Lung microvascular endothelial cell (primary cell): Measurements from ENCODE around the gene ATP8B3. TPM values are rescaled to one million over a fixed set of nuclear protein-coding genes. Genes with fewer than 3 reads are reported as not detected.
"Not testable (repeated sequence)": the region's sequence is repeated elsewhere in the genome, so short reads cannot be mapped to it uniquely, and the experiment has no call there.

Source experiments
- DNase-seq, 2 donors: peaks; one replicate each; pipeline versions ENCODE4 v3.0.0 to v3.0.0-alpha.2; 2010; ENCODE audit warnings: low read depth in 2 of 2
- total RNA-seq: library from RNA; depleted of rRNA; stranded (reverse); fragments of >200 nt; gene quantifications from 2 replicates; pipeline ENCODE4 v1.2.1, GENCODE V29; 2014

The ATP8B3 gene
- total RNA-seq, 1 donor from 2014 or later = 0.20 TPM

DNA sequence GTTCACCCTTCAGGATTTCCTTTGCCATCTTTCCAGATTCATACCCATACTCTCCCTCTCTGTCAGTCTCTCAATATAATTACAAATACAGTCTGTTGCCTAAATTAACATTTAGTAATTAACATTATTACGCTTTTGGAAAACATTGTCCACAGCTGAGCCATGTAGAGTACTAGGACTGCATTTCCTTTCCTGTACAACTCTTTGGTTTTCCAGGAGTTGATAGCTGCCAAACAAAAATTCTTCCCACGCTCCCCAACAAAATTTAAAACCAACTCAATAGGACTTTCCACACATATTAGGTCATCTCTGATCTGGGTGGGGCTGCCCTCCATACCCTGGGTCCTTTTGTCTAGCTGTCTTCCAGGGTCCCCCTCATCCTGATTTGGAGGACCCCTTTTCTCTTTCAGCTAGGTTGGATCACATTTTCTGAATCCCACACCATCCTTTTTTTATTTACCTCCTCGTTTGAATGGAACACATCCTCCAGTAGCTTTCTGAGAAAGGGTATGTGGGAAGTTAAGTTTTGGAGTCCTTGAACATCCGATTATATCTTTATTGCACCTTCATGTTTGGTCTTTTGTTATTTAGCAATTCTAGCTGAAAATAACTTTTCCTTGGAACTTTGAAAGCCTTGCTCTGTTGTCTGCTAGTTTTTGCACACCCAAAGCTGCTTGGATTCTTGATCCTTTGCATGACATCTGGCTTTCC is 41.1 kb downstream of the ATP8B3 start:
- DNase-seq = no peak

DNA sequence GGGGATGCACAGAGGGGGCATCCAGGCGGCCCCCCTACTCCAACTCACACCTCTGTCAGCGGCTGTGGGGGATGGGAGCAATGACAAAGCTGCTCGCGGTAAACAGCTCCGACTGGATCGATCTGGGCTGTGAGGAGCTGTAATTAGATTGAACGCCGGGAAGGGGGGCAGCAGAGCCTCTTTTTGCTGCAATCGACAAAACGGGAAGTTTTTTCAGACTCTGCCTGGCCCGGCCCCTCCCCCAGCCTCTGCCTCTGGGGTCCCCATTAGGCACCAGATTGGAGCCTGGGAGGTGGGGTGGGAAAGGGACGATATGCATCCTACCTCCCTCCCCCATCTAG is 42.5 kb downstream of the ATP8B3 start:
- no peak for DNase-seq

DNA sequence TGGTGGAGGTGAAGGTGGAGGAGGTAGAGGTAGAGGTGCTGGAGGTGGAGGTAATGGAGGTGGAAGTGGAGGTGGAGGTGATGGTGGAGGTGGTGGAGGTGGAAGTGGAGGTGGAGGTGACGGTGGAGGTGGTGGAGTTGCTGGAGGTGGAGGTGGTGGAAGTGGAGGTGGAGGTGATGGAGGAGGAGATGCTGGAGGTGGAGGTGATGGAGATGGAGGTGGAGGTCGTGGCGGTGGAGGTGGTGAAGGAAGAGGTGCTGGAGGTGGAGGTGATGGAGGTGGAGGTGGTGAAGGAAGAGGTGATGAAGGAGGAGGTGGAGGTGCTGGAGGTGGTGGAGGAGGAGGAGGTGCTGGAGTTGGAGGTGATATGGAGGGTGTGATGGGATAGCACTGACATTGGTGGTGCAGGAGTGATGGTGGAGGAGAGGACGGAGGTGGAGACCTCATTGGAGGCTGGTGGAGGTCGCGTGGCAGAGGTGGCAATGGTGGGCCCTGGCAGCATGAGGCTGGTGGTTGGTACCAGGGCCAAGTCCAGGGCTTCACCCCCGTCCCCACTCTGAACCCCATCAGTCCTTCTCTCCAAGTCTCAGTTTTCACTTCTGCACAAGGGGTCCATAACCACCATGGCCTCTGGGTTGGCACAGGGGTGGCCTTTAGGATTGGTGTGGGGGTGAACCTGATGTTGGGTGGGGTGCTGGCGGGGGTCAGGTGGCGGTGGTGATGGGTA is 43.0 kb downstream of the ATP8B3 start:
- no peak for DNase-seq

DNA sequence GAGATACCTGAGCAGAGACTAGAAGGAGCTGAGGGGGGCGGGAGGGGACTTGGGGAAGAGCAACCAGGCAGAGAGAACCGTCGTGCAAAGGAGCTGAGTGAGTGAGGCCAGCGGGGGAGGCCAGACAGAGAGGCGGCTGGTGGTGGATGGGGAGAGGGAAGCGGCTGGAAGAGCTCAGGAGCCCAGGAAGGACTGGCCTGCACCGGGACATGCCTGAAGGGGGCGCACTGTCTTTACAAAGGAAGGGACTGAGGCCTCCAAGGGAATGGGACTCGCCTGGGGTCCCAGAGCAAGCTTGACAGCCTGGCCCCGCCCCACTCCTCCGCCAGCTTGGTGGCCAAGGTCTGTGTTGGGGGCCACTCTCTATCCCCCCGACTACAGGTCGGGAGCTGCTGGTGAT is 43.8 kb downstream of the ATP8B3 start:
- peak in 1 of 2 donors; percentile 36 for DNase-seq

DNA sequence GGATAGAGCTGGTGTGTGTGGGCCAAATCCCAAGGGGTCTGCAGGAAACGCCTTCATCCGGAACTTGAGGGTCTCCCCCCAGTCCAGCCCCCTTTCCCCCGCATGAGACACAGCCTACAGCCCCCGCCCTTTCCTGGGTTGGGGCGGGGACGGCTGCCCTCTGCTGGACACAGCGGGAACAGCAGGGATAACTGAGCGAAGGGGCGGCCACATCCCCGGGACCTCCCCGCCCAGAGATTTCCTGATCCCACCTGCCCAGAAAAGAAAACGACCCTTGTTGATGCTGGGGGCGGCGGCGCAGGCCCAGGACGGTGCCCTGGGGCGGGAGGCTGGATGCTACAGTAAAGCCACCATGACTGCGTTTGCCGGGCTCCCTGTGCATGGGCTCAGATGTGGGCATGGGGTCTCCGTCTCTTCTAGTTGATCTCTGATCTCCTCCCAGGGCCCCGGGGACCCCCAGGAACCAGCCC is 44.6 kb downstream of the ATP8B3 start:
- DNase-seq = peak in 1 of 2 donors; percentile 44

DNA sequence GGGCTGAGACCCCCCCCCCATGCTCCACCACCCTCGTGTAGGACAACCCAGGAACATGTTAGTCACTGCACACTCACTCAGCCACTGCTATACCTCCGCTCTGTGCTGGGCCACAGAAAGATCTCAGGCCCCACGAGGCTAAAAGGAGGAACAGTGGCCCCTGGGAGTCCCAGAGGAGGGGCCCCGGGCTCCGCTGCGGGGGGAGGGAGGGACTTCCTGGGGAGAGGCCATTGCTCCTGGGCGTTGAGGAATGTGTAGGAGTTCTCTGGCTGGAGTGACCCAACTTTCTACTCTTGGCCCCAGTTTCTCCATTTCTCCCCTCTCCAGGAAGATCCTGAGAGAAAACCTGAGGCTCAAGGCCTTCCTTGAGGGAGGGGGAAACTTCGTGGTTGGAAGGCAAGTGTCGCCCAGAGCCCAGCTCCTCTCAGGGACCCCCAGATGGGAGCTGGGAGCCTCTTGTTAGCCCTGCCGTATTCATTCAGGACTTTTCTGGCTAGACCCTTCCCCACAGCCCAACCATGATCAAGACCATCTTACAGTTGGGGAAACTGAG is 45.2 kb downstream of the ATP8B3 start:
- DNase-seq = no peak

DNA sequence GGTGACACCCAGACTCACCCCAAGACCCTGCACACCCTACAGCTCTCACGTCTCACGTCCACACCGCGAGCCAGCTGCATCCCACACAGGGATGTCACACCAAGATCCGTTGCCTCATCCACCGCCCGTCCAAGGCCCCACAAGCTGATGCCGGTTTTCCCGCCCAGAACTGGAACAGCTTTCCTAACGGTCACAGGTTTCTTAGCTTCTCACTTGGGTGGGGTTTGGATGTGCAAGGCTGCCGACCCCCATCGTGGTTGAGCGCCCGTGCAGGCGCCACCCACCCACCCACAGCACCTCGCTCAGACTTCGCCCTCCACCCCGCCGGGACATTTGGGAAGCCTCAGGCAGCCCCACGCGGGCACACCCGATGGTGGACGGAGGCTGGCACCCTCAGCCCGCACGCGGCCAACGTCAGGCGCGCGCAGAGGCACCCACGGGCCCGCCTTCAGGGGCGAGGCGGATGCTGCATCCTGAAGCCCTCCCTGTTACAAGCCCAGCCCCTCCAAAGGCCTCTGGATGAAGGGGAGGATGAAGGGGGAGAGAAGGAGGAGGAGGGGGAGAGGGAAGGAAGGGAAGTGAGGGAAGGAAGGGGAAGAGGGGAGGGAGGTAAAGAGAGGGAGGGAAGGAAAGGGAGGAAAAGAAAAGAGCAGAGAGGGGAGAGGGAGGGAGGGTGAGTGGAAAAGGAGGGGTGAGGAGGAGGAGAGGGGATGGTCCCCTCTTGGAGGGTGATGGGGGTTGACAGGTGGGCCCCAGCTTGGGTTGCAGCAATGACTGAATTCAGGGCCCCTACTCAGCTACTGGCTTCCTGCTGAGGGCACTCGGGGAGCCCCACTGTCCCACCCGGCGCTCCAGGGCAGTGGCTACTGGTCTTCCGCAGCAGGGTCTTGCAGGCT is 45.9 kb downstream of the ATP8B3 start:
- DNase-seq = no peak

DNA sequence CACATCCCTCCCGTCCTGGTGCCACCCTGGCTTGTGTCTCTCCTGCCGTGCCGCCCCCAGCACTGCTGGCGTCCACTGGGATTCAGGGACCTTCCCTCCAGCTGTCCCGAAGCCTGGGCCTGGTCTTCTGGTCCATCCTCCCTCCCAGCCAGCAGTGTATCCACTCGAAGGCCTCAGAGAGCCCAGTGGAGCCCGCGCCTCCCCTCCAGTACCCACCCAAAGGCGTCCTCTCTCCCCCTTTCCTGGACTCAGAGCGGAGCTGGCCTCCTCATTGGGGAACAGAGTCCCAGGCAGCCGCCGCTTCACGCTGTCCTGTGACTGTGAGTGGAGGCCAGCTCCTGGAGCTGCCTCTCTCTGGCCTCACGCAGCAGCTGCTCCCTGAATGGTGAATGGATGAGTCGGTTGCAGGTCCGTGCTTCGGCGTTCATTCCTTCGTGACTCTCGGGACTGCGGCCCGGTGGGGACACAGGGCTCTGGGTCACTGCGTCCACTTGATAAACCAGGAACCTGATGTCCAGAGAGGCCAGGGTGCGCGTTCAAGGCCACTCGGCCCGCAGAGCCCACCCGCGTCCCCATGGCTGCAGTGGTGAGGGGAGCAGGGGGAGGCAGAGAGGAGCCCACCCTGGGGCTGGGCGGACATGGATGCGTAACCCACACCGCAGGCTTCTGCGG is 46.7 kb downstream of the ATP8B3 start:
- DNase-seq = no peak

DNA sequence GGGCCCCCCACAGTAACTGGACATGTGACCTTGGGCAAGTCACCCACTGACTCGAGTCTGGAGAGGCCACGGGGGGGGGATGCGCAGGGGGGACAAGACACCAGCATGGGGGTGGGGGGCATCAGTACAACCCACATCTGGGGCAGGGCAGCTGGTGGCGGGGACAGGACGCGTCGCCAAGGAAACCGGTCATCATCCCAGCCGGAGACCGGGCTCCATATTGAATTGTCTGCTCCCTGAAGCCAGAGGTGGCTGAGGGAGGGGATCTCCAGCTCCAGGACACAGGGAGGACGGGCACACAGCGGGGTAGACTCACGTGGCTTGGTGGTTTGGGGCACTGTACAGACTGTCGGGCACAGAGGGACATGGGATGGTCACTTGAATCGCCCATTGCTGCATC is 47.3 kb downstream of the ATP8B3 start:
- DNase-seq = no peak

DNA sequence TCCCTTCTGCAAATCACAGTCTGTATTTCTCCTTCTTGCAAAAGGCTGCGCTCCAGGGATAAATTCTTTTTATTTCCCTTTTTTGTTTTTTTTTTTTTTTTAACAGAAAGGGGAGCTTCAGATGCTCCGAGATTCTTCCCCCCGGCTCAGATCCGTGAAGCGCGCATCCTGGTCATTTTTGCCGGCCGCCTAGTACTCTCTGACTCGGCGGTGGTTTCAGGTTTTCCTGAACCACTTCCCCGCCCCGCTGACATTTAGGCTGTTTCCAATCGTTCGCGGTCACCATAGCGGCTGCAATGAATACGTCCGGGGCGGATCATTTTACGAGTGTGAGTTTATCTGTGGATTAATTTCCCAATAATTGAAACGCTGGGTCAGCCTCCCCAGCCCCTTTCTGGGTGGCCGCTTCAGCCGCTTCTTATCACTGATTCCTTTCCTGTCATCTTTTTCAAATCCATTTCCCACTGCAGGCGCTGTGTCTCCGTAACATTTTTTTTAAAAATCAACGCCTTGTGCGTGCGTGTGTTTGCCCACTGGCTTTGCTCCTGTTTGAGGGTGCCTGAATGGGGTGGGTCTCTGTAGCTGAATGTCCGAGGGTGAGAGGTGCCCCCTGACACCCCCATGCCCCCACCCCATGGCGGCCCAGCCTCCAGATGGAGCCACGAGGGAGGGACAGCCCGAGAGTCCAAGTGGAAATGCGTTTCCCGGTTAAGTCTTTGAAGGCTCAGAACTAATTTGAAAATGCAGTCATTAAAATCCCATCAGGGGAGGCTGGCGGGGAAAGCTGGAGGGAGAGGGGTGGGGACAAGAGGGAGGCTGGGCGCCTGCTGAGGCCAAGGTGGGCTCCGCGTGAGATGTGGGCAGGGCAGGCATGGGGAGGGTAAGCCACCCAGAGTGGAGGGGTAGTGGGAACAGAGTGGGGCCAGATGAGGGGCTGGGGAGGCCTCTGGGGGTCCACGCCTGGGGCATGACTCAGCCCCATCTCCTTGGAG is 48.1 kb downstream of the ATP8B3 start:
- no peak for DNase-seq

DNA sequence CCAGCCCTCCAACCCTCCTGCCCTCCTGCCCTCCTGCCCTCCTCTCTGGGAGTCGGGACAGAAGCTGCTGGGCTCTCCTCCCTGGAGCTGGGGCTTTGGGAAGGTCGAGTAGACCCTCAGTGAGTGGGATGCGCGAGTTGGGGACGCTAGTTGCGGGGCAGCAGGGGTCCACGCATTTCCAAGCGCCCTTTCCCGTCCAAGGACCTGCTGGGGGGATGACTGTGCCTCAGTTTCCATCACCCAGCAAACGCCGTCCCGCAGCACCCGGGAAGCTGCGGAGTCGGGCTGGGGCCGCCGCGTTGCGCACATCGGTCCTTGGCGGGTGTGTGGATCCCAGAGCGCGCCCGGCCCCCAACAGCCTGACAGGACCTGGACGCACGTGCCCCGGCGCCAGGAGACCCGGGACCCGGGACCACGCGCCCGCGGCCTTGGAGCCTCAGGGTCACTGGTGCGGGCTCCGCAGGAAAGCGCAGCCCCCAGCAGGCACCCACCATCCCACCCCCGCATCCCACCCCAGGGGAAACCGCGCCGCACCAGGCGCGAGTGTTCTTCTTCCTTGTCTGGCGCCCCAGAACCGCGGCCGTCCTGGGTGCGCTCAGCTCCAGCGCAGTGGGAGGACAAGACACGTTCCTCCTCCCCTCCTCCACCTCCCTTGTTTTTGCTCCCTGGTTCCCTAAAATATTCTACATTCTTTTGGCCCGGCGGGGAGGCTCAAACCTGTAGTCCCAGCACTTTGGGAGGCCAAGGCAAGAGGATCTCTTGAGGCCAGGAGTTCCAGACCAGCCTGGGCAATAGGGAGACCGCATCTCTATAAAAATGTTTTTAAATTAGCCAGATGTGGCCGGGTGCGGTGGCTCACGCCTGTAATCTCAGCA is 49.6 kb downstream of the ATP8B3 start:
- no peak for DNase-seq

DNA sequence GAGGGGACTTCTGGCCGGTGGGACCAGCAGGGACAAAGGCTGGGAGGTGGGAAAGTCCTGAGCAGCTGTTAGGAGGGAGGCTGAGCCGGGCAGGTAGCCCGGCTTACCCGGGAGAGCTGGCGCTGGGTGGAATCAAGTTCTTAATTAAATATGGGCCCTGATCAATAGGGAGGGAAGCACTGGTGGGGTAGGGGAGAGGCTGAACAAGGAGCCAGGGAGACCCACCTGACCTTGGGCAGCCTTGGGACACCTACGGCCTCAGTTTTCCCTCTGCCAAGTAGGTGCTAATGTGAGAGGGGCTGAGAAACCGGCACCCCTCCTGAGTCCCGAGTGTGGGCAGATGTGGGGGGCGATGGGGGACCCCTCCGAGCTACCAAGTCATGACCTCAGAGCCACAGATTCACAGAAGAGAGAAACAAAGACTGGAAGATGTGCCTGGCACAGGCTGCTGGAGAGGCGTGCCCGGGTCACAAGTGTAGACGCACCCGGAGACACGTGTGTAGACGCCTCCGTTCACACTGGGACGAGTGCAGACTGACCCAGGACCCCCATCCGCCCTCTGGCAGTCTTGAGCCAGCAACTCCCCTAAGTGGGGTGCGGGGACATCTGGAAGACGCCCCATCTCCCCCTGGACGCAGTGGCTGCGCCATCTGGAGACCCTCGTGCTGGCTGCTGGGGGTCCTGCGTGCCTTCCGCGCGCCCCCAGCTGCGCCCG is 50.4 kb downstream of the ATP8B3 start:
- no peak for DNase-seq

DNA sequence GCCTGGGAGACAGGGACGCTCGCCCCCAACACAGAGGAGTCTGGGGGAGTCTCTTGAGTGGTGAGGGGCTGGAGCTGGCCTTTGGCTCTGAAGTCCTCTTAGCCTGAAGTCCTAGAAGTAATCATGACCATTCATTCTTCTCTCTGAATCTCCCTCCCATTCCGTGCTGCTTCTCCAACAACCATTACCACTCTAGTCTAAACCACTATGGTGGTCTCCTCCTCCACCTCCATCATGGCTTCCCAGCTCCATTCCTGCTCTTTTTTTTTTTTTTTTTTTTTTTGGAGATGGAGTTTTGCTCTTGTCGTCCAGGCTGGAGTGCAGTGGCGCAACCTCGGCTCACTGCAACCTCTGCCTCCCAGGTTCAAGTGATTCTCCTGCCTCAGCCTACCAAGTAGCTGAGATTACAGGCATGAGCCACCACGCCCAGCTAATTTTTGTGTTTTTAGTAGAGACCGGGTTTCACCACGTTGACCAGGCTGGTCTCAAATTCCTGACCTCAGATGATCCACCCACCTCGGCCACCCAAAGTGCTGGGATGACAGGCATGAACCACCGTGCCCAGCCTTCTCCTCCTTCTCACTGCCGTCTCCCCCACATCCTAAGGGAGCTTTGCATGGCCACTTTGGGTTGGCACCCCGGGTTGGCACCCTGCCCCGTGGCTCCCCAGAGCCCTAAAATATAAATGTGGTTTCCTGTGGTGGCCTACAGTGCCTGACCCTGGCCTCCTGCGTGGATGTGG is 51.1 kb downstream of the ATP8B3 start:
- not testable (repeated sequence) for DNase-seq

DNA sequence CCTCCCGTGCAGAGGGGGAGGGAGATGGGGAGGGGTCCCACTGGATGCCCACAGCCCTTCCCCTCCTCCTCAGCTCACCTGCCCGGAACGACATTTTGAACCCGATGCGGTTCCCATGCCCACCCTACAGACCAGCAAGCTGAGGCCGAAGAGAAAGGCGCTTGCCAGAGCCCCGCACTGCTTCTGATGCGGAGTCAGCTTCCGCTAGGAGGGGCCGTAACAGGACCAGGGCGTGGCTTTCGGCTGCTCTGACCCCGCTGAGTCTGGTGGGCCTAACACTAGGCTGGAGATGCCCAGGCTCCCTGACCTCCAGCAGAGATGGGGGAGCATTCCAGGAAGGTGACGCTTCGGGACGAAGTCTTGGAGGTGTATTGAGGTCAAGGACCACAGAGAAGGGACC is 52.1 kb downstream of the ATP8B3 start:
- DNase-seq = no peak

DNA sequence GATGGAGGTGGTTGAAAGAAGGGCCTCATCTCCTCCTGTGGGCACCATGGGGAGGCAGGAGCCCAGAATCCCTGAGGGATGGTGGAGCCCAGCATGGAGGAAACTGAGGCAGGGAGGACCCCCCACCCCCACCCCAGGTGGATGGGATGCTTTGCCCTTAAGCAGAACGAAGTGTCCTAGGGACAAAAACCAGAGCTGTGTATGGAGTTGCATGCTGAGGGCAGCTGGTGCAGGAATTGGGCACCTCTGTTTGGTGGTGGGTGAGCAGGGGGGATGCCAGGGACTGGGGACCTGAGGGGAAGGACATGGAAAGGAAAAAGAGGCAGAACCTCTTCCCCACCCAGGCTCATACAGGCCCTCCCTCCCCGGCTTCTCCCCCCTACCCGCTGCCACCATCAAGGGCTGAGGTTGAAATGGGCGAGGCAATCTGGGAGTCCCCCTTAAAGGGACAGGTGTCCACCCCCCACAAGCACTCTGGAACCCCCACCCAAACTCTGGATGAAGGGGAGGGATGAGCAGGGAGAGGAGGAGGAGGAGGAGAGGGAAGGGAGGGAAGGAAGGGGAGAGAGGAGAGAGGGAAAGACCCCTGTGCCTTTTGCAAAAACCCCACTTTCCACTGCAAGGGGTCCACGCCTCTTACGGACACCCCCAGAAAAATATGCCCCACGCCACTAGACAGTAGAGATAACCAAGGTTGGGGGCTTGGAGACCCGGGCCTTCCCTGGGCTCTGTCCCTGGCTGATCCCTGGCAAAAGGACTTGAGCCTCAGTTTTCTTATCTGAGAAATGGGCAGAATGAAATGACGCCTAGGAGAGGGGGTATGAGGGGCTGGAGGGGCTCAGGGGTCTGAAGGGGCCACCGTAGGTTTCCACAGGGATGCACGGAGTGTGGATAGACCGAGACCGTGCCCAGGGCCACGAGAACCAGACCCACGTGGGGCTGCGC is 52.8 kb downstream of the ATP8B3 start:
- no peak for DNase-seq

DNA sequence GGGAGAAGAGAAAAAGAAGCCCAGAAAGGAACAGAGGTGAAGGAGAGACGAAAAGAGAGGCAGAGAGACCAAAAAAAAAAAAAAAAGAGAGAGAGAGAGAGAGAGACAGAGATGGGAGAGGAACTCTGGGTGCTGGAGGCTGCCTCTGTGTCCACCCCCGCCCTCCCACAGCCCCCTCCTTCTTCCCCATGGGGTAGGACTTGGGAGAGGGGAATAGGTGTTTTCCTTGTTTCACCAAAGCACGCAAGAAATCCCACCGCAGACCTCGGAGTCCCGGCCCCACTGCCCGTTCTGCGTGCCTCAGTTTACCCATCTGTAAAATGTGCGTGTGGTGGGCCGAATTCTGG is 53.9 kb downstream of the ATP8B3 start:
- no peak for DNase-seq
